Panc1 (cell line): ENCODE results near the gene TIMELESS. TPM values are rescaled to one million over a fixed set of nuclear protein-coding genes. Genes with fewer than 3 reads are reported as not detected.

Source experiments
- ATAC-seq: fragments of 200-7000 bp; cut with Tn5 transposase; 2 replicates; pipeline ENCODE4 v1.9.1; 2020; ENCODE audit warnings: mild to moderate bottlenecking, moderate library complexity
- BruUV-seq: library from RNA; stranded (reverse); fragments of 400-500 nt; replicated peaks from 2 replicates; lab custom pipeline; 2021; lab: Mats Ljungman, UMichigan
- CTCF ChIA-PET: fragments of 300-600 bp; sonication (Branson Sonifier 250); formaldehyde crosslinking; loops from one replicate; lab custom pipeline; 2022; ENCODE audit warnings: antibody characterized with exemption; lab: Charles Lee
- POLR2A ChIA-PET: fragments of 300-600 bp; sonication (Branson Sonifier 250); formaldehyde crosslinking; loops from one replicate; lab custom pipeline; 2022; ENCODE audit warnings: antibody characterized with exemption; lab: Charles Lee
- DNase-seq: peaks from one replicate; pipeline ENCODE4 v3.0.0-alpha.2; 2010; ENCODE audit warnings: low read depth, low spot score
- H3K27ac ChIP-seq: 2 replicates; pipeline ENCODE4 v1.5.1; 2011; ENCODE audit warnings: mild to moderate bottlenecking, low read length, inconsistent platforms
- H3K27me3 ChIP-seq: fragments of 200-500 bp; sonication (Bioruptor generic); 2 replicates; pipeline ENCODE4 v1.6.0; 2014; ENCODE audit warnings: low read length, inconsistent platforms; ENCODE audit not compliant: control insufficient read depth, insufficient read depth
- H3K36me3 ChIP-seq: fragments of 200-500 bp; sonication (Bioruptor generic); 2 replicates; pipeline ENCODE4 v1.5.1; 2014; ENCODE audit warnings: inconsistent platforms, mild to moderate bottlenecking, low read length, moderate library complexity; ENCODE audit not compliant: control insufficient read depth, insufficient read depth
- H3K4me1 ChIP-seq: 2 replicates; pipeline ENCODE4 v1.5.1; 2011; ENCODE audit warnings: inconsistent platforms, mild to moderate bottlenecking, low read length, moderate library complexity; ENCODE audit not compliant: control insufficient read depth, insufficient read depth
- H3K4me3 ChIP-seq, 2 experiments: 2 replicates each; pipeline ENCODE4 v1.5.1; 2011 to 2012; ENCODE audit warnings: low read depth in 2 of 2, low read length in 2 of 2, mild to moderate bottlenecking in 2 of 2, inconsistent platforms in 1 of 2, moderate library complexity in 1 of 2
- H3K9me3 ChIP-seq: fragments of 200-500 bp; sonication (Bioruptor generic); 2 replicates; pipeline ENCODE4 v1.5.1; 2014; ENCODE audit warnings: low read depth, mild to moderate bottlenecking, inconsistent platforms, low read length, moderate library complexity; ENCODE audit not compliant: control insufficient read depth, insufficient read depth
- POLR2AphosphoS5 ChIP-seq: IDR thresholded peaks from 2 replicates; pipeline ENCODE4 v1.6.1; 2012; ENCODE audit warnings: mild to moderate bottlenecking, low read depth, low read length, moderate library complexity
- REST ChIP-seq, 2 experiments: IDR thresholded peaks; 2 replicates each; pipeline ENCODE4 v1.6.1; 2011 to 2012; ENCODE audit warnings: low read depth in 2 of 2, control low read depth in 1 of 2, low read length in 1 of 2, mild to moderate bottlenecking in 1 of 2, moderate library complexity in 1 of 2; ENCODE audit not compliant: insufficient read depth in 1 of 2
- SIN3A ChIP-seq: IDR thresholded peaks from 2 replicates; pipeline ENCODE4 v1.6.1; 2012; ENCODE audit warnings: low read depth, mild to moderate bottlenecking, low read length, moderate library complexity, borderline replicate concordance; ENCODE audit not compliant: insufficient read depth
- TCF7L2 ChIP-seq: IDR thresholded peaks from 2 replicates; pipeline ENCODE4 v1.6.1; 2011; ENCODE audit warnings: mild to moderate bottlenecking, low read depth, low read length, inconsistent platforms
- in situ Hi-C: cut with HindIII; loops from 2 replicates; pipeline ENCODE4 v1.10.0; 2016; ENCODE audit warnings: low sequenced_read_pairs, low pct_unique_long_range_greater_than_20kb
- intact Hi-C: fragments of 100-400 bp; cut with micrococcal nuclease; formaldehyde crosslinking; loops from one replicate; pipeline ENCODE4 v1.10.0; 2022; ENCODE audit not compliant: unreplicated experiment
- total RNA-seq: library from RNA; stranded (reverse); gene quantifications from one replicate; pipeline ENCODE4 v1.2.1, GENCODE V29; 2021; ENCODE audit not compliant: unreplicated experiment
- TF ChIP-seq, protein P1 (sequence below): fragments of 450-650 bp; IDR thresholded peaks from 2 replicates; pipeline ENCODE4 v1.5.1; 2017; ENCODE audit warnings: mild to moderate bottlenecking

TIMELESS gene
- total RNA-seq, 1 experiment from 2014 or later, result 46.2 TPM

- no peaks in the 10 kb centered on the region for H3K9me3 ChIP-seq
- CTCF ChIA-PET, result no interaction called here
- no TSS peak for BruUV-seq
- intact Hi-C loops (no loop called here), in situ Hi-C loops (no loop called here)
- TF ChIP-seq TCF7L2 (no peak), REST (IDR thresholded peaks at IDR 0.05; ENCODE audit: insufficient read depth in 1 of 2, low read depth in 2 of 2, low read length in 1 of 2) (no peak), SIN3A (no peak), POLR2AphosphoS5 (no peak)
- TF ChIP-seq, protein P1, sequence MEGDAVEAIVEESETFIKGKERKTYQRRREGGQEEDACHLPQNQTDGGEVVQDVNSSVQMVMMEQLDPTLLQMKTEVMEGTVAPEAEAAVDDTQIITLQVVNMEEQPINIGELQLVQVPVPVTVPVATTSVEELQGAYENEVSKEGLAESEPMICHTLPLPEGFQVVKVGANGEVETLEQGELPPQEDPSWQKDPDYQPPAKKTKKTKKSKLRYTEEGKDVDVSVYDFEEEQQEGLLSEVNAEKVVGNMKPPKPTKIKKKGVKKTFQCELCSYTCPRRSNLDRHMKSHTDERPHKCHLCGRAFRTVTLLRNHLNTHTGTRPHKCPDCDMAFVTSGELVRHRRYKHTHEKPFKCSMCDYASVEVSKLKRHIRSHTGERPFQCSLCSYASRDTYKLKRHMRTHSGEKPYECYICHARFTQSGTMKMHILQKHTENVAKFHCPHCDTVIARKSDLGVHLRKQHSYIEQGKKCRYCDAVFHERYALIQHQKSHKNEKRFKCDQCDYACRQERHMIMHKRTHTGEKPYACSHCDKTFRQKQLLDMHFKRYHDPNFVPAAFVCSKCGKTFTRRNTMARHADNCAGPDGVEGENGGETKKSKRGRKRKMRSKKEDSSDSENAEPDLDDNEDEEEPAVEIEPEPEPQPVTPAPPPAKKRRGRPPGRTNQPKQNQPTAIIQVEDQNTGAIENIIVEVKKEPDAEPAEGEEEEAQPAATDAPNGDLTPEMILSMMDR, result no peak
- no peaks in the 10 kb centered on the region for H3K27me3 ChIP-seq
- H3K4me3 ChIP-seq, result no peak overlapping the region
- POLR2A ChIA-PET, result no interaction called here
- H3K27ac ChIP-seq, result no peak overlapping the region
- H3K36me3 ChIP-seq, result no peaks in the 10 kb centered on the region
- ATAC-seq, result no peak
- H3K4me1 ChIP-seq, result no peaks in the 10 kb centered on the region
- no peak for DNase-seq
Measured at GRCh38 chr12:56437430-56438176, 11.6 kb downstream of the TIMELESS start.

DNA sequence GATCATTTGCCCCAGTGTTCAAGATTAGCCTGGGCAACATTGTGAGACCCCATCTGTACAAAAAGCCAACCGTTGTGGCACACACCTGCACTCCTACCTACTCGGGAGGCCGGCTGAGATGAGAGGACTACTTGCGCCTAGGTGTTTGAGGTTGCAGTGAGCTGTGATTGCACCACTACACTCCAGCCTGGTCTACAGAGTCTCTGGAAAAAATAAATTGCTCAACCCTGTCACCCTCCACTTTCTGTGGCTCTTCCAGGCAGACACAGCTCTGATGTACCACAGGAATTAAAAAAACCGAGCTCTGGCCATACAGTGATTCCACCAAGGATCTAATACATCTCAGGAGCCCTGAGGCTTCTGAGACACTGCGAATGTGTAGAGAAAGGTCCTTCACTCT, 14.4 kb downstream of the TIMELESS start:
- intact Hi-C loops (no loop called here), in situ Hi-C loops (no loop called here)
- no peak for TF ChIP-seq POLR2AphosphoS5
- TF ChIP-seq SIN3A, result no peak
- TF ChIP-seq, protein P1, result no peak
- no peak for TF ChIP-seq REST (IDR thresholded peaks at IDR 0.05; ENCODE audit: insufficient read depth in 1 of 2, low read depth in 2 of 2, low read length in 1 of 2)
- no peak for TF ChIP-seq TCF7L2
- Histone ChIP-seq H3K4me1 (no peaks in the 10 kb centered on the region), H3K27ac (no peak overlapping the region), H3K9me3 (no peaks in the 10 kb centered on the region), H3K36me3 (peaks cover 4% of the 10 kb centered on the region; the same call in 1 of the 2 replicates), H3K4me3 (no peak overlapping the region), H3K27me3 (no peaks in the 10 kb centered on the region)
- CTCF ChIA-PET, result no interaction called here
- no TSS peak for BruUV-seq
- ATAC-seq (no peak), DNase-seq (no peak)
- POLR2A ChIA-PET, result no interaction called here
